Measurements from ENCODE around the gene GARNL3.

Gene GARNL3

GRCh38 chr9:127233989-127234388 is 30.6 kb upstream of the GARNL3 start:
- DNase-seq, result no peak

- no peak for DNase-seq
These were observed 26.8 kb upstream of the GARNL3 start for GRCh38 chr9:127237801-127238200.

- DNase-seq, result no peak
These were observed 23.2 kb upstream of the GARNL3 start for GRCh38 chr9:127241354-127241753.

- DNase-seq, result peak; percentile 94
These were observed 19.7 kb upstream of the GARNL3 start for GRCh38 chr9:127244609-127245601.

- DNase-seq, result no peak
These were observed 18.9 kb upstream of the GARNL3 start for GRCh38 chr9:127245637-127246164.

GRCh38 chr9:127248241-127248640 is 16.3 kb upstream of the GARNL3 start:
- DNase-seq, result no peak

- DNase-seq, result no peak
These were observed 14.7 kb upstream of the GARNL3 start for GRCh38 chr9:127249877-127250276.

GRCh38 chr9:127250896-127251391 is 13.6 kb upstream of the GARNL3 start:
- DNase-seq, result no peak

- DNase-seq, result no peak
These were observed 11.9 kb upstream of the GARNL3 start for GRCh38 chr9:127252410-127253318.

GRCh38 chr9:127253446-127253845 is 11.1 kb upstream of the GARNL3 start:
- no peak for DNase-seq

- no peak for DNase-seq
These were observed 8.9 kb upstream of the GARNL3 start for GRCh38 chr9:127255692-127256091.

- no peak for DNase-seq
These were observed 8.2 kb upstream of the GARNL3 start for GRCh38 chr9:127256324-127256723.

- no peak for DNase-seq
These were observed 5.7 kb upstream of the GARNL3 start for GRCh38 chr9:127258606-127259471.

- DNase-seq, result no peak
These were observed 2.0 kb upstream of the GARNL3 start for GRCh38 chr9:127262602-127263001.

- no peak for DNase-seq
These were observed 1.3 kb upstream of the GARNL3 start for GRCh38 chr9:127263237-127263636.

GRCh38 chr9:127263664-127264063 is 910 bp upstream of the GARNL3 start:
- no peak for DNase-seq

GRCh38 chr9:127267793-127268525 is 3.4 kb downstream of the GARNL3 start:
- DNase-seq, result no peak

- DNase-seq, result no peak
These were observed 4.9 kb downstream of the GARNL3 start for GRCh38 chr9:127269449-127269848.

GRCh38 chr9:127273326-127273725 is 8.8 kb downstream of the GARNL3 start:
- DNase-seq, result no peak

GRCh38 chr9:127277099-127277498 is 12.5 kb downstream of the GARNL3 start:
- no peak for DNase-seq

GRCh38 chr9:127277770-127278169 is 13.2 kb downstream of the GARNL3 start:
- no peak for DNase-seq
